GM12865 (cell line): ENCODE data around the gene ZHX3.

Experiments used
- DNase-seq: peaks from one replicate; pipeline ENCODE4 v3.0.0; 2010; ENCODE audit warnings: low read depth
- H3K4me3 ChIP-seq: 2 replicates; pipeline ENCODE4 v1.5.1; 2011; ENCODE audit warnings: mild to moderate bottlenecking, low read depth, low read length, control low read depth
- TF ChIP-seq, protein P1 (sequence below): IDR thresholded peaks from 2 replicates; pipeline ENCODE4 v1.5.1; 2011; ENCODE audit warnings: low read length, control low read depth, low read depth, inconsistent platforms; ENCODE audit not compliant: insufficient read depth; ENCODE audit errors: missing control alignments

Gene ZHX3

DNA sequence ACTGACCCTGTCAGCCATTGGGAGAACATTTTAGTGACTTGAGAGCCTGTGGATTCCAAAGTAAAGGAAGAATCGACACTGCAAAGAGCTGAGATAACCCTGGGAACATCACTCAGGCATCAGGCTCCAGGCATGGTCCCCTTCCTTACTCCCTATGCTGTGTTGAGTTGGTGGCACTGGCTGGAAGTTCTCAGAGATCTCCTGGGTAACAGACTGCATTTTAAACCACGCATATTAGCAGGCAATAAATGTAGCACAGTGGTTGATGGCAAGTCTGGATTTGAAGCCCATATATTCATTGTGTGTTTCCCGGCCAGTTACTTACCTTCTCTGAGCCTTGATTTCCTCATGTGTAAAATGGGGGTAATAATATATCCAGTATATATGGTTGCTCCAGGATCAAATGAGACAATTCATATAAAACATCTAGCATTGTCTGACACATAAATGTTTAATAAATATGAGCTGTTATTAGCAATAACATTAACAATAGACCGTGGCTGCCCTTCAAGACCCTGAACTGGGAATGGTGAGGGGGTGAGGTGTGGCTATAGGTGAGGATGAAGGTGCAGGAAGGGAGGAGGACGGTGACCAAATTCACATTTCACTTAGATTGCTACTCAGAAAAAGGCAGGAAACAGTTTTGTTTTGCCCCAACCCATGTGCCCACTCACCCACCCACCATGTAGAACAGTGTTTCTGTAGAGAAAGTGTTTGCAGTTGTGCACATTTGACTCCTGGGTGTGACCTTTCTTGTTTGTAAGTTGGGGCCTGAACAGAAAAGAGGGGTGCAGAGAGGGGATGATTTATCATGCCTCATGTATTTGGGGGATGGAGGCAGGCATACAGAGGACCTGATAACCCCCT is 178.1 kb downstream of the ZHX3 start:
- TF ChIP-seq, protein P1, sequence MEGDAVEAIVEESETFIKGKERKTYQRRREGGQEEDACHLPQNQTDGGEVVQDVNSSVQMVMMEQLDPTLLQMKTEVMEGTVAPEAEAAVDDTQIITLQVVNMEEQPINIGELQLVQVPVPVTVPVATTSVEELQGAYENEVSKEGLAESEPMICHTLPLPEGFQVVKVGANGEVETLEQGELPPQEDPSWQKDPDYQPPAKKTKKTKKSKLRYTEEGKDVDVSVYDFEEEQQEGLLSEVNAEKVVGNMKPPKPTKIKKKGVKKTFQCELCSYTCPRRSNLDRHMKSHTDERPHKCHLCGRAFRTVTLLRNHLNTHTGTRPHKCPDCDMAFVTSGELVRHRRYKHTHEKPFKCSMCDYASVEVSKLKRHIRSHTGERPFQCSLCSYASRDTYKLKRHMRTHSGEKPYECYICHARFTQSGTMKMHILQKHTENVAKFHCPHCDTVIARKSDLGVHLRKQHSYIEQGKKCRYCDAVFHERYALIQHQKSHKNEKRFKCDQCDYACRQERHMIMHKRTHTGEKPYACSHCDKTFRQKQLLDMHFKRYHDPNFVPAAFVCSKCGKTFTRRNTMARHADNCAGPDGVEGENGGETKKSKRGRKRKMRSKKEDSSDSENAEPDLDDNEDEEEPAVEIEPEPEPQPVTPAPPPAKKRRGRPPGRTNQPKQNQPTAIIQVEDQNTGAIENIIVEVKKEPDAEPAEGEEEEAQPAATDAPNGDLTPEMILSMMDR = no peak
- no peak for DNase-seq
- peak overlapping the region; percentile 82 for H3K4me3 ChIP-seq

DNA sequence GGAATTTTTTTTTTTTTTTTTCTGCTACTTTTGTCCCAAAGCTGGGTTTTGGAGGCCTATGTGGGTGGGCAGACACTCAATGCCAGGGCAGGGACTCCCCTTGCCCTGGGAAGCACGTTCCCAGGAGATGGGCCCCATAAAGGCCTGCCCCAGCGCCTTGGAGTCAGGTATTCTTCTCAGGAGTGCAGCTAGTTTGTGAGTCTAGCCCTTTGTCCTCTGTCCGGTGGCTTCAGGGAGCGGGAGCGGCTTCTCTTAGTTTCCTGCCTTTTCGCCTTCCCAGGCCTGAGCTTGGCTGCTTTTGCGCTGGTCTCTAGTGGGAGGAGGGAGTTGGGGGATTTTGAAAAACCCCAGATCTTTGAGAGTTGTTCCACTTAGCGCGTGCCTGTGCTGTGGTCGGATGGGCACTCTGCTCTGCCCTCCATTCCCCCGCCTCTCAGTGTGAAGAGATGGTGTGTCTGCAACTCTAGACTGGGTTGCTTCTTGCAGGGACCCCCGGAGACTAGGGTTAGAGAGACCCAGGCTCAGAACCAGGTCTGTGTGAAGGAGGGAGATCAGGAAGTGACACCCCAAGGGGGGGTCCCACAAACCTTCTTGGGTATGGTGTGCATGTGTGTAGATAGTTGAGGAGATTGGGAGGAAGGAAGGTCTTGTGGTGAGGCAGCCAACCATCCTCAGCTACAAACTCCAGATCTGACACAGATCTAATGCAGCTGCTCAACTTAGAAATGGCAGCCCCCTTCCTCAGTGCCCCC is 178.9 kb downstream of the ZHX3 start:
- peak overlapping the region; percentile 82 for H3K4me3 ChIP-seq
- TF ChIP-seq, protein P1 = no peak
- peak; percentile 49 for DNase-seq

DNA sequence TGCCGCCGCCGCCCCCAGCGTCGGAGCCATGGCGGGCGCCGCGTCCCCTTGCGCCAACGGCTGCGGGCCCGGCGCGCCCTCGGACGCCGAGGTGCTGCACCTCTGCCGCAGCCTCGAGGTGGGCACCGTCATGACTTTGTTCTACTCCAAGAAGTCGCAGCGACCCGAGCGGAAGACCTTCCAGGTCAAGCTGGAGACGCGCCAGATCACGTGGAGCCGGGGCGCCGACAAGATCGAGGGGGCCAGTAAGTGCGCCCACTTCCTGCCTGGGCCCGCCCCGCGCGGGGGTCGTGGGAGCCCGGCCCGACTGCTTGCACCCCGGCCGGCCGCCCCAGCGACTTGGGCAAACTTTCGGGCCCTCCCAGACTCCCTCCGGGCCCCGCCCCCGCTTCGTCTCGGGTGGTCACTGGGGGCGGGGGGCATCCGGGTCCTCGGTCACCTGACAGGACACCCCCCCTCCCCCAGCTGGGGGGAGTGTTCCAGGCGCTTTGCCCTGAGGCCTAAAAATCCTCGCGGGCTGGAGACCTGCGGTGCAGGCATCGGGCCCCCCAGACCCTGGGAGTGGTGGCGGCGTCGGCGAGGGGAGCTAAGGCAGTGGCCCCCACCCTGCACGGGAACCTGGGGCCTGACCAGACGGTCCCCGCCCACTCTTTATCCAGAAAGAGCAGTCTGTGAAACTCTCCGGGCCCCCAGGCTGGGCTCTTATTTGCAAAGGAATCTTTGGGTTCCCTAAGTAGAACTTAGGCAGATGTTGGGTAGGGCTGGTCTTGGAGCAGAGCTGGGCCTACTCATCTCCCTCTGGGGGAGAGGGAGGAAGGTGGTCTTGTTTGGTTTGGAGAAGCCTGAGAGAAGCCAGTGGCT is 179.7 kb downstream of the ZHX3 start:
- peak; percentile 75 for DNase-seq
- TF ChIP-seq, protein P1 = no peak
- H3K4me3 ChIP-seq = peak overlapping the region; percentile 82

DNA sequence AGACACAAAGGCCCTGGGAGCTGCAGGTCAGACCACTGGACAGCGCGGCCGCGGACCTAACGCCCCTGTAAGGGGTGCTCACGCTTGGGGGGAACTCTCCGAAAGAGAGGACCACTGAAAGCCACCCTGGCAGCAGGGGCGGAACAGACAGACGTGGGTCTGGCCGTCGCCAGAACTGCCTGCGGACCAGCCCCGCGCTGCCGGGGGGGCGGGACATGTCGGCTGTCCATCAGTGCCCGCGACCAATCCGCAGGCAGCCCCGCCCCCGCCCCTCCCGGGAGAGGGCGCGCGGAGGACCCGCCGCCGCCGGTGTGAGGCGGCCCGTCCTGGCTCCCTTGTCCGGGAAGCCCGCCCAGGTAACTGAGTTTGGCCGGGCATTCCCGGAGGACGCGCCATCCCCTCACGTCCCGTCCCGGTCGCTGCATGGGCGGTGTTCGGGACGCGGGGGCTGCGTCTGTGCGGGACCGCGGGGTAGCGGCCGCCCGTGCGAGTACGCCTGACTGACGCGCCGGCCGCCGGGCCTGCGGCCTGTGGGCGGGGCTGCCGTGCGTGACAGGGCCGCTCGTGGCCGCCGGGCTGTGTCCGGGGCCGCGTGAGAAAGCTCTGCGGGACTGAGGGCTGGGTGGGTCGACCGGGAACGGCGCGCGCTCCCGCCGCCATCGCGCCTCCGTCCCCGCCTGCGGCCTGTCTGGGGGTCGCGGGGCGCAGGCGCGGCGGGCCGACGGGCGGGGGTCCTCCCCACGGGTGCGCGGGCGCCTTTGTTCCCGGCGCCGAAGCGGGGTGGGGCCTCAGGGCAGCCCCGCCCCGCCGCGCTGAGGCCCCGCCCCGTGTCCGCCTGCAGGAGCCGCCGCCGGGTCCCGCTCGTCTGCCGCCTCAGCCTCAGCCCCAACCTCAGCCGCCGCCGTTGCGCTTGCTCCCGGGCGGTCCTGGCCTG is 180.6 kb downstream of the ZHX3 start, which contains the start of gene PLCG1:
PLCG1 (plus strand) TSS at position 864 of the 934 bp plus-strand sequence. CDS start 99 bp downstream, outside the sequence.
- H3K4me3 ChIP-seq = peak within 1 kb of the TSS; percentile 82
- TF ChIP-seq, protein P1 = no peak
- peak; percentile 90 for DNase-seq

DNA sequence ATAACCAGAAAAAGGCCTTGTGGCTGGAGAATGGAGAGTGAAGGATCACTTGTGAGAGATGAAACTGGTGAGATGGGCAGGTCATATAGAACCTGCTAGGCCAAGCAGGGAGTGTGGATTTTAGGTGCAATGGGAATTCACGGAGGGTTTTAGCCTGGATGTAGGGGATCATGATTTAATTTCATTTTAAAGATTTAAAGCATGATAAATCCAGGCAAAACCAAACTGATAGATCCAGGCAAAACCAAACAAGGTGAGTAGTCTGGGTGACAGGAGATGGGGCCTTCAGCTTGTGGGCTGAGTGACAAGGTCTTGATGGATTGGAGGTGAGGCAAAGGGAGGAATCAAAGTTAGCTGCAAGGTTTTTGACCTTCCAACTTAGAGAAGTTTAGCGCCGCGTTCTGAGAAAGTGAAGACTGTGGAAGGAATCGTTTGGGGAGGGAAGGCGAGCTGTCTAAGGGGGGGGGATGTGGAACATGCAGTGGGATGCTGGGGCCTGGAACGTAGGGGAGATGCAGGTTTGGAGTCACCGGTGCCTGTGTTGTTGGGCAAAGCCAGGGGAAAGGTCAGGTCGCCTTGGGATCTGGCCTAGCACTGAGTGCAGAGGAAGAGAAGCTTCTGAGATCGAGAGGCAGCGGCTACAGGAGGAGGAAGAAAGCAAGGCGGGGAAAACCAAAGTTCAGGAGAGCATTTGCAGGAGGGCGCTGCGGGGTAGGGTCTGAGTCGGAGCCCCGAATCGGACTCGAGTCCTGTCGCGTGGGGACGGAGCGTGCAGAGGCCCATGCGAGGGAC is 181.4 kb downstream of the ZHX3 start:
- no peak for DNase-seq
- TF ChIP-seq, protein P1 = no peak

More for the DNA sequence above, 181.4 kb downstream of the ZHX3 start:
- H3K4me3 ChIP-seq = peak overlapping the region; percentile 69
